Activated T-helper 2 cell treated with anti-CD3 and anti-CD28 coated beads, Interferon-gamma antibody, Interleukin-2, Interleukin-4, amounts not matched to agents 10 μg/mL and 5 μg/mL and 100 μg/mL, durations not matched to agents 14 hours and 24 hours and 36 hours (primary cell): ENCODE data around the gene DNHD1. TPM values are rescaled to one million over a fixed set of nuclear protein-coding genes. Genes with fewer than 3 reads are reported as not detected.

Experiments
- DNase-seq: peaks from one replicate; pipeline ENCODE4 v3.0.0; 2021; ENCODE audit warnings: low spot score
- H3K27ac Mint-ChIP-seq: one replicate; pipeline ENCODE4 v1.8.0; 2021; ENCODE audit warnings: mixed read lengths
- H3K27me3 Mint-ChIP-seq: one replicate; pipeline ENCODE4 v1.8.0; 2021; ENCODE audit warnings: low read depth, mixed read lengths
- H3K36me3 Mint-ChIP-seq: one replicate; pipeline ENCODE4 v1.8.0; 2021; ENCODE audit warnings: low read depth, mixed read lengths
- H3K4me1 Mint-ChIP-seq: one replicate; pipeline ENCODE4 v1.8.0; 2021; ENCODE audit warnings: low read depth, mixed read lengths
- H3K4me3 Mint-ChIP-seq: one replicate; pipeline ENCODE4 v1.8.0; 2021; ENCODE audit warnings: low read depth, mild to moderate bottlenecking, moderate library complexity, mixed read lengths
- H3K9me3 Mint-ChIP-seq: one replicate; pipeline ENCODE4 v1.8.0; 2021; ENCODE audit warnings: mixed read lengths
- intact Hi-C: fragments of 100-400 bp; cut with micrococcal nuclease; formaldehyde crosslinking; loops from one replicate; pipeline ENCODE4 v1.15.1; 2023
- total RNA-seq: library from RNA; stranded (reverse); gene quantifications from 2 replicates; pipeline ENCODE4 v1.2.3, GENCODE V29; 2022

Gene DNHD1
- total RNA-seq, 1 donor from 2014 or later, result 27.5 TPM

GRCh38 chr11:6572215-6572614, 75.1 kb downstream of the DNHD1 start:
- no peak for DNase-seq
- H3K36me3 Mint-ChIP-seq, result no peaks in the 10 kb centered on the region
- no peak overlapping the region for H3K4me3 Mint-ChIP-seq
- no peaks in the 10 kb centered on the region for H3K4me1 Mint-ChIP-seq
- H3K27me3 Mint-ChIP-seq, result no peaks in the 10 kb centered on the region
- H3K9me3 Mint-ChIP-seq, result no peaks in the 10 kb centered on the region
- intact Hi-C loops, result no loop called here
- H3K27ac Mint-ChIP-seq, result no peak overlapping the region

GRCh38 chr11:6574816-6575715, 78.0 kb downstream of the DNHD1 start:
- no peaks in the 10 kb centered on the region for H3K36me3 Mint-ChIP-seq
- no peak overlapping the region for H3K4me3 Mint-ChIP-seq
- intact Hi-C loops, result no loop called here
- no peaks in the 10 kb centered on the region for H3K4me1 Mint-ChIP-seq
- H3K9me3 Mint-ChIP-seq, result no peaks in the 10 kb centered on the region
- H3K27ac Mint-ChIP-seq, result no peak overlapping the region
- DNase-seq, result no peak
- H3K27me3 Mint-ChIP-seq, result no peaks in the 10 kb centered on the region

GRCh38 chr11:6576471-6577373, 79.6 kb downstream of the DNHD1 start:
- no peak for DNase-seq
- H3K27me3 Mint-ChIP-seq, result no peaks in the 10 kb centered on the region
- no peak overlapping the region for H3K4me3 Mint-ChIP-seq
- no peak overlapping the region for H3K27ac Mint-ChIP-seq
- H3K9me3 Mint-ChIP-seq, result no peaks in the 10 kb centered on the region
- peaks cover 6% of the 10 kb centered on the region for H3K36me3 Mint-ChIP-seq
- no peaks in the 10 kb centered on the region for H3K4me1 Mint-ChIP-seq
- intact Hi-C loops, result no loop called here

GRCh38 chr11:6578134-6578533, 81.1 kb downstream of the DNHD1 start:
- intact Hi-C loops, result no loop called here
- DNase-seq, result no peak
- Mint-ChIP-seq H3K4me3 (no peak overlapping the region), H3K27me3 (no peaks in the 10 kb centered on the region), H3K27ac (no peak overlapping the region), H3K36me3 (peaks cover 18% of the 10 kb centered on the region), H3K4me1 (no peaks in the 10 kb centered on the region), H3K9me3 (peaks cover 9% of the 10 kb centered on the region)

GRCh38 chr11:6579681-6580080, 82.6 kb downstream of the DNHD1 start:
- no peak overlapping the region for H3K4me3 Mint-ChIP-seq
- H3K9me3 Mint-ChIP-seq, result peaks cover 24% of the 10 kb centered on the region
- H3K27ac Mint-ChIP-seq, result no peak overlapping the region
- intact Hi-C loops, result no loop called here
- H3K27me3 Mint-ChIP-seq, result no peaks in the 10 kb centered on the region
- H3K36me3 Mint-ChIP-seq, result peaks cover 34% of the 10 kb centered on the region
- no peaks in the 10 kb centered on the region for H3K4me1 Mint-ChIP-seq
- no peak for DNase-seq

GRCh38 chr11:6583584-6583983, 86.5 kb downstream of the DNHD1 start:
- H3K36me3 Mint-ChIP-seq, result peaks cover 44% of the 10 kb centered on the region
- intact Hi-C loops, result no loop called here
- no peak overlapping the region for H3K4me3 Mint-ChIP-seq
- peaks cover 28% of the 10 kb centered on the region for H3K9me3 Mint-ChIP-seq
- no peak overlapping the region for H3K27ac Mint-ChIP-seq
- no peak for DNase-seq
- no peaks in the 10 kb centered on the region for H3K4me1 Mint-ChIP-seq
- no peaks in the 10 kb centered on the region for H3K27me3 Mint-ChIP-seq

GRCh38 chr11:6584528-6584927, 87.4 kb downstream of the DNHD1 start:
- H3K4me3 Mint-ChIP-seq, result no peak overlapping the region
- H3K27ac Mint-ChIP-seq, result no peak overlapping the region
- H3K4me1 Mint-ChIP-seq, result no peaks in the 10 kb centered on the region
- intact Hi-C loops, result no loop called here
- H3K27me3 Mint-ChIP-seq, result no peaks in the 10 kb centered on the region
- no peak for DNase-seq
- peaks cover 44% of the 10 kb centered on the region for H3K36me3 Mint-ChIP-seq
- H3K9me3 Mint-ChIP-seq, result peaks cover 28% of the 10 kb centered on the region

GRCh38 chr11:6586434-6587359, 89.6 kb downstream of the DNHD1 start:
- H3K27ac Mint-ChIP-seq, result no peak overlapping the region
- no peaks in the 10 kb centered on the region for H3K27me3 Mint-ChIP-seq
- H3K4me1 Mint-ChIP-seq, result no peaks in the 10 kb centered on the region
- peaks cover 45% of the 10 kb centered on the region for H3K36me3 Mint-ChIP-seq
- DNase-seq, result no peak
- intact Hi-C loops, result no loop called here
- H3K9me3 Mint-ChIP-seq, result peaks cover 28% of the 10 kb centered on the region
- H3K4me3 Mint-ChIP-seq, result no peak overlapping the region

- Mint-ChIP-seq H3K4me1 (no peaks in the 10 kb centered on the region), H3K27me3 (no peaks in the 10 kb centered on the region), H3K36me3 (peaks cover 47% of the 10 kb centered on the region), H3K9me3 (peaks cover 24% of the 10 kb centered on the region), H3K27ac (no peak overlapping the region), H3K4me3 (no peak overlapping the region)
- DNase-seq, result no peak
- intact Hi-C loops, result no loop called here
Observed at GRCh38 chr11:6587360-6587953, 90.4 kb downstream of the DNHD1 start.

GRCh38 chr11:6588018-6588417, 90.9 kb downstream of the DNHD1 start:
- Mint-ChIP-seq H3K9me3 (peaks cover 21% of the 10 kb centered on the region), H3K36me3 (peaks cover 45% of the 10 kb centered on the region), H3K4me1 (no peaks in the 10 kb centered on the region), H3K4me3 (no peak overlapping the region), H3K27me3 (no peaks in the 10 kb centered on the region), H3K27ac (no peak overlapping the region)
- intact Hi-C loops, result no loop called here
- DNase-seq, result no peak

- H3K27me3 Mint-ChIP-seq, result no peaks in the 10 kb centered on the region
- no peak for DNase-seq
- peaks cover 65% of the 10 kb centered on the region for H3K36me3 Mint-ChIP-seq
- no peak overlapping the region for H3K4me3 Mint-ChIP-seq
- H3K9me3 Mint-ChIP-seq, result no peaks in the 10 kb centered on the region
- intact Hi-C loops, result no loop called here
- no peak overlapping the region for H3K27ac Mint-ChIP-seq
- H3K4me1 Mint-ChIP-seq, result peaks cover 12% of the 10 kb centered on the region
Observed at GRCh38 chr11:6594142-6594768, 97.2 kb downstream of the DNHD1 start.
